ENCODE measurements around the gene CLCF1.

- TF ChIP-seq GATA2 (IDR thresholded peaks at IDR 0.05; ENCODE audit: insufficient read depth, insufficient read length, low read depth, low read length): no peak
- TF ChIP-seq POLR2A (IDR thresholded peaks at IDR 0.05; ENCODE audit: low read depth, low read length): no peak
- TF ChIP-seq CTCF (IDR thresholded peaks at IDR 0.05; ENCODE audit: extremely low read depth in 1 of 2, insufficient read depth in 1 of 2, low read depth in 1 of 2, low read length in 2 of 2): no peak
- TF ChIP-seq MAX (IDR thresholded peaks at IDR 0.05; ENCODE audit: insufficient read depth, insufficient read length): no peak
- TF ChIP-seq EZH2 (IDR thresholded peaks at IDR 0.05; ENCODE audit: borderline replicate concordance, low read depth, low read length, severe bottlenecking): no peak
- no peak for TF ChIP-seq POLR2AphosphoS5 (IDR thresholded peaks at IDR 0.05; ENCODE audit: insufficient read depth, low read depth, low read length)
- no peak for TF ChIP-seq JUN (IDR thresholded peaks at IDR 0.05; ENCODE audit: borderline replicate concordance, insufficient read depth, insufficient read length, low read depth)
- no peak for TF ChIP-seq FOS (IDR thresholded peaks at IDR 0.05; ENCODE audit: borderline replicate concordance, insufficient read depth, low read length)
Observed at GRCh38 chr11:67381244-67381972, 8.0 kb upstream of the CLCF1 start.

All from endothelial cell of umbilical vein (primary cell).